Measurements from ENCODE around the gene TMTC1.

- TF ChIP-seq CTCF (IDR thresholded peaks at IDR 0.05; ENCODE audit: low read length) = no peak
- no peak for TF ChIP-seq EZH2 (IDR thresholded peaks at IDR 0.05; ENCODE audit: borderline replicate concordance, low read length)
Measured at GRCh38 chr12:29608581-29608980, 175.2 kb downstream of the TMTC1 start.

All from OCI-LY1 (cell line).